Upper lobe of left lung (tissue), 4 donors: ENCODE measurements around the gene PRR23A.

Source experiments
- EP300 ChIP-seq, 4 donors: sonication (generic); formaldehyde crosslinking; IDR thresholded peaks; one replicate each; pipeline ENCODE4 v1.5.1; 2017; ENCODE audit warnings: antibody characterized with exemption in 4 of 4, control low read depth in 2 of 4
- TF ChIP-seq, protein P1 (sequence below), 6 experiments: fragments of 450-650 bp in 4 of 6; fragments of 200-600 bp in 2 of 6; sonication (generic) in 2 of 6; IDR thresholded peaks; one replicate each; pipeline ENCODE4 v1.5.1; 2016 to 2019; ENCODE audit warnings: antibody characterized with exemption in 6 of 6

- TF ChIP-seq, protein P1, sequence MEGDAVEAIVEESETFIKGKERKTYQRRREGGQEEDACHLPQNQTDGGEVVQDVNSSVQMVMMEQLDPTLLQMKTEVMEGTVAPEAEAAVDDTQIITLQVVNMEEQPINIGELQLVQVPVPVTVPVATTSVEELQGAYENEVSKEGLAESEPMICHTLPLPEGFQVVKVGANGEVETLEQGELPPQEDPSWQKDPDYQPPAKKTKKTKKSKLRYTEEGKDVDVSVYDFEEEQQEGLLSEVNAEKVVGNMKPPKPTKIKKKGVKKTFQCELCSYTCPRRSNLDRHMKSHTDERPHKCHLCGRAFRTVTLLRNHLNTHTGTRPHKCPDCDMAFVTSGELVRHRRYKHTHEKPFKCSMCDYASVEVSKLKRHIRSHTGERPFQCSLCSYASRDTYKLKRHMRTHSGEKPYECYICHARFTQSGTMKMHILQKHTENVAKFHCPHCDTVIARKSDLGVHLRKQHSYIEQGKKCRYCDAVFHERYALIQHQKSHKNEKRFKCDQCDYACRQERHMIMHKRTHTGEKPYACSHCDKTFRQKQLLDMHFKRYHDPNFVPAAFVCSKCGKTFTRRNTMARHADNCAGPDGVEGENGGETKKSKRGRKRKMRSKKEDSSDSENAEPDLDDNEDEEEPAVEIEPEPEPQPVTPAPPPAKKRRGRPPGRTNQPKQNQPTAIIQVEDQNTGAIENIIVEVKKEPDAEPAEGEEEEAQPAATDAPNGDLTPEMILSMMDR (IDR thresholded peaks at IDR 0.05): no peak
- TF ChIP-seq EP300 (IDR thresholded peaks at IDR 0.05): no peak
Measured at GRCh38 chr3:139037478-139037877, 31.4 kb upstream of the PRR23A start.
